Measurements from ENCODE around the gene RBMS3.

RBMS3 gene

DNA sequence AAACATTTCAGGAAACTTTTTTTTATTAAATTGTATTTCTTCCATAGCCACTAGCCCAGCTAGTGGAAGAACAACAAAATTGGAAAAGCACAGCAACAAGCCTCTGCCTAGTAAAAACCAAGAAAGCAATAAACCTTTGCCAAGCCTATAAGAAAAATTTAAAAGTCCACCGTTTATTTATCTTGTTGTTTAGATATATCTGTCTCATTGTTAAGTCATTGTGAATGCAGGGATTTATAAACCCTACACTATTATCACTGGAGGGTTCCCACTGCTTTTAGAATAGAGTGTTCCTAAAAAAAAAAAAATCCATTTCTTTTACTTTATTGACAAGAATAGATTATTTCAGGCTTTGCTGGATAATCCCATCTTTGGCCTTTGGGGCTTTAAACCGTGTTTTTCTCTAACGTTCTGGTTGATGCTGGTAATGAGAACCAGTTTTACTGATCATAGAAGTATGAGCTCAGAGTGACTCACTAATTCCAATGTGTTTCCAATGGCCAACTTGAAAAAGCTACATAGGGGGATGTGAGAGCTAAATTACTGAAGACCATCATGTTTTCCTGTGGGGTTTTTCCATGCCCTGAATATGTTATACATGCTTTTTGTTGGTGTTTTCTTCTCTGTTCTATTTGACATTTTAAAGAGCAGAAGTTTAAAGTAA, 634.1 kb downstream of the RBMS3 start:
- no peak for DNase-seq

- DNase-seq, result no peak
Measured at GRCh38 chr3:29919571-29919970, 638.7 kb downstream of the RBMS3 start.

DNA sequence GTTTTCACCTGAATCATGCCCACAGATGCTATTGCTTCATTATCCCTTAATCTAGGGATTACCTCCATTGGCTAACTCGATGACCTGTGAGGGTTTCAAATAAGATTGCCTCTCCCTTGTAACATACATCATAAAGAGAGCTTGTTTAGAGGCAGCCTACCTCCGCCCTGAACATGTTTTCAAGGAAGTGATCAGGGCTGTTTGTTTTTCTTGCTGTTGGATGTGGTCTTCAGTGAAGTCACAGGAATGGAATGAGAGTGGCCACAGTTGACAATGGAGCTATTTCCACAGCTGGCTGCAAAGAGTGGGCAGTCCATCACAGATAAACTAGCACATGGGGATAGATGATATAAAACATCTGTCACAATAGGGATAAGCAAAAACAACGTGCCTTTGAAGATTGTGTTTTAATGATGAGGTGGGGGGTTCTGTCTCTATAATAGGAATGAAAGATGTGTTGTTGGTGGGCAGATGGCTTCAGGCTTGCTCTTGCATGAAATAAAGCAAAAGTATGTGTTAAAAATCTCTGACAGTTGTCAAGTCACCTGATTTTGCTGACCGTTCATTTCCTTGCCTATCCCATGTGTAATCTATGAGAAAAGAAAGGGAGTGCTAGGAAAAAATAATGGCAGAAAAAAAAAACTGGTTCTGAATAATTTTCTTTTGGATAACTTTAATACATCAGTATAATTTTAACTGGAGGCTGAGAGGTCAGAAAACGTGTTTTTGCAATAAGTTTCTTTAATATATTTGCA, 642.3 kb downstream of the RBMS3 start:
- no peak for DNase-seq

- no peak for DNase-seq
Measured at GRCh38 chr3:29924783-29925561, 644.1 kb downstream of the RBMS3 start.

DNA sequence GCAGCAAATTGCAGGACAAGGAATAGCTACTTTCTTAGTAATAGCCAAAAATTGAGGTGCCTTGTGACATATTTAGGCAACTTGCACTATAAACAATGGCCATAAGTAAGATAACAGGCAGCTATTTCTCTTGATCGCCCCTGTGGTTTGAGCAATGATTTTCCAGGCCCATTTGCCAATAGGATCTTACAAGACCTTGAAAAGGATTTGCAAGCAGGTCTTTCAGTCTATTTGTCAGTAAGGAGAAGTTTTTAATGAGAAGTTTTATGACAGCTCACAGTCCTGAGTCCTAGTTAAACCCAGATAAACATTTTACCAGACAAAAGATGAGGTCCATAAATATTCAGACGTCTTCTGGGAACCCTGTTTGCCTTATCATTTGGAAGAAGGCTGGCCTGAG, 645.5 kb downstream of the RBMS3 start:
- no peak for DNase-seq

DNA sequence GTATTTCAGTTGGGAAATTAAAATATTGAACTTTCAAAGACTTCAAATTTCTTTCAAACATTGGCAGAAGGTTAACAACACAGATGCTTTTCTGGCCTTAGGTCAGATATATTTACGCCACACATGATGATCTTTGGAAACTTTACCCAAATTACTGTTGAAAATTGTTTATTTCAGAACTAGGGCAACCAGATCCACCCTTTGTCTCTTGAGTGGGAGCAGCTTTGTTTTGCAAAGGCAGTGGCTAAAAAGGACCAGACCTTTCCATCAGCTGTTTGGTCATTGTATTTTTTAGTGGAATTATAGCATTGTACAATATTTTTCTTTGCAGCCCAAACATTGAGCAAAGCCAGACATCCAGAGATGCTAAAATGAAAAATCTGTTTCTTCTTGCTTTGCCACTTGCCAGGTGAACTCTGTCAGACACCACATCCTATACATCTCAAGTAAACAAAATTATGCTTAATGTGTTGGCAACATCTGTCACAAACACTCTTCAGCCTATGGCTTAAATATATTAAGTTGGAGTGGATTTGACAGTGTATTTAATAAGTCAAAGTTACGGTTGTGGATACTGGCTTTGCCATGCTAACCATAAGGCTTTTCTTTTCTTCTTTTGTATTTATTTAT, 651.9 kb downstream of the RBMS3 start:
- no peak for DNase-seq

DNA sequence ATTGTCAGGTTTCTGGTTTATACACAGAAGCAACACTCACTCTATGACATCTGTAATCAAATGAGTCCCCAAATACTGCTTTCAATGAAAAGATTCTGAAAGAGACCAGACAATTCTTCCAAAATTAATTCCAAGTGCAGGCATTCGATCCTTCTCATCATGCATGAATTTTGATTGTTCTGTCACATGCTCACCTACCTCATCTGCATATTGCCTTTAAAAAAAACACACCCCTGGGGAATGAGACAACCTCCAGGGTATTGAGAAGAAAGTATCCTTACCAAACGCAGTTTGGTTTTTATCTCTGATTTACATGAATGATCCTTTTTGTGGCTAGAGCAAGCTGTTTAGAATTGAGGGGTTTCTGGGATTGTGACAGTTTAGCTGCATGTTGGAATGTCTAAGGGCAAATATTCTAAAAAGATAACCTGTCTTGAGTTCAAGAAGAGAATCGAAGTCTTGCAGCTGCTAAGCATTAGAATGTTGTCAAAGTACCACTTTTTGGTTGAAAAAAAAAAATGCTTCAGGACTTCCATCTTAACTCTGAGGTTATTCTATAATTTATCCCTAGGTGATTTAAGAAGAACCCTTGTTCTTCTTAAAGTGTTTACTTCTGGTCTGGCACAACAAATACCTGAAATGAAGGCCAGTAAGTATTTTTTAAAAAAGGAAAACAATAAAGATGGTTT, 653.1 kb downstream of the RBMS3 start:
- no peak for DNase-seq

DNA sequence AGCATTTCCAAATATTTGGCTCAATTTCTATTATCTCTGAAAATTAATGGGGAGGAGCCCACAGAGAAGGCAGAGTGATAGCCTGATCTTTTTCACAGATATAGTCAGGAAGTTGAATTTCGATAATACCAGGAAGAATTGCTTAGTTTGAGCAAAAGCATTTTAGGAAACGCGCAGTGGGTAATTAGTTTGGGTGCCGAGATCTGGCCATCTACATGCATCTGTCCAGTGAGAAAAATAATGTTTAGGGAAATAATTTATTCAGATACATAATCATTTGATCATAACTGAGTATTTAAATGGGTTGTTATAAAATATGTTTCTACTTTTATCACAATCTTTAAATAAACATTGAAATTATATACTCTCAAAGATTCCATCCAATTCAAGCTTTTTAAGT, 653.9 kb downstream of the RBMS3 start:
- no peak for DNase-seq

DNA sequence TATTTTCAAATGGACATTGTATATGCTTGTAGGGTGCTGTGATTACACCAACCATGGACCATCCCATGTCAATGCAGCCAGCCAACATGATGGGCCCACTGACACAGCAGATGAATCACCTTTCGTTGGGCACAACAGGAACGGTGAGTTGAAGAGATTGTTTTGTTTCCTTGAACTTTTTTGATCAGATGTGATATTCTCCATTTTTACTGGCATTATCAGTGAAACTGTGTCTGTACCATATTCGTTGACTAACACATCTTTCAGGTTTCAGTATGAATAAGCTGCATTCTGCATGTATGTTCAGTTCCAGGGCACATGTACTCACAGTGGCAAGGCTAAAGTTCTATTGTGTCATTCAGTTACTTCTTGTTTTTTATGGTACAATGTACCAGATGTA, 655.2 kb downstream of the RBMS3 start:
- DNase-seq, result peak in 1 of 5 experiments; percentile 79

- no peak for DNase-seq
Measured at GRCh38 chr3:29936766-29937165, 655.9 kb downstream of the RBMS3 start.

GRCh38 chr3:29937185-29937584, 656.3 kb downstream of the RBMS3 start:
- no peak for DNase-seq

GRCh38 chr3:29940759-29941323, 660.0 kb downstream of the RBMS3 start:
- peak in 1 of 5 experiments; percentile 68 for DNase-seq

GRCh38 chr3:29942297-29942696, 661.4 kb downstream of the RBMS3 start:
- no peak for DNase-seq

DNA sequence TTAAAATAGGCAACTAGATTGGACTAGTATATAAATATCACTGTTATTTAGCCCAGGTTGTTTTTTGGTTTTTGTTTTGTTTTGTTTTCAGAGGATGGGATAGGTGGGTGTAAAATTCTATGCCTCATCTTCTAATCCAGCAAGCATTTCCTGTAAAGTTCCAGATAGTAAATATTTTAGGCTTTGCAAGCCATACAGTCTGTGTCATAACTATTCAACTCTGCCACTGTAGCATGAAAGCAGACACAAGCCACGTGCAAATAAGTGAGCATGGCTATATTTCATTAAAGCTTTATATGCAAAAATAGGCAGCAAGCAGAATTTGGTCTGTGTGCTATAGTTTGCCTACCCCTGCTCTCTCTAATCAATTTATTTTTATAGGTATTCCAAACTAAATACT, 668.3 kb downstream of the RBMS3 start:
- DNase-seq, result no peak

DNA sequence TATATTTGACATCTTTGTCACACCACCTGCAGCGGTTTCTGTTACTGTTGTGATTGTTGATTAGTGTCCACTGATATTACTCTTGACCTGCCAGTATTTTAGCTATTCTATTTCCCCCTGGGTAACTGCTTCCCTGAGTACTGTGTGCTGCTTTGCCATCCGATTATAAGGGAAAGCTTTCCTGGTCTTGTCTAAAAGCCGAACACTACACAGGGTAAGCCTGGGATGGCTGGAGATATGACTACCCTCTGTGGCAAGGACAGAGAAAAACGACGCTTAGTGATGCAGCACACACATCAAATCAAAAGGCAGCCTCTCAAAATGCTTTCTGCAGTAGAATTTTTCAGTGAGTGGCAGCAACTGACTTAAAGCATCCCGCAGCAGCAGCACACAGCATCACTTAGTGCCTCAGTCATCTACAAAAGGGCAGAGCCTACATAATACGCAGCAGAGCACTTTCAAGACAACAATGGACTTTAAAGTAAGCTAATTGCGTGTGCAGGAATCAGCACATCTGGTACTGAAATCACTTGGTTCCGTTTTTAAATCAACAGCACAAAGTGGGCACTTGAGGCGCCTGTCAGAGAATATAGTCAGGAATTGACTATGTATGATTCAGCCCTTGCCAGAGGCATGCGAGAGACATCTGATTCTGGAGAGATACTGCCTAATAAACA, 669.2 kb downstream of the RBMS3 start:
- DNase-seq, result peak in 1 of 5 experiments; percentile 25

GRCh38 chr3:29952431-29952830, 671.6 kb downstream of the RBMS3 start:
- no peak for DNase-seq

DNA sequence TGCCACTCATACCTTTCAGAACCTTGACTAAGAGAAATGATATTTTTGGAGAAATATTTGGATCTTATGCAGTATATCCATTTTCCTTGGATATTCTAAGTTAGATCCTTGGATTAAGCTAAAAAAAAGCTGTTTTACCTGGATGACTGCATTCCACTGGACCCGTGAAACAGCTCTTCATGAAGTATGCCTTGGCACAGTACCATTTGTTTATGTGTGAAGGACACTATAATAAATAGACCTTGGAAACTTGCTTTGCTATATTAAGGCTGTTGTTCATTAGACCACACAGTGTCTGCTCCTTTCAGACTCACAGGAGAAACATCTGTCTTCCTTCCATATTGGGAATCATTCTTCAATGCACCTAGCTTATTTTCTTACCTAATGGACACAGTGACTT, 674.5 kb downstream of the RBMS3 start:
- DNase-seq, result no peak

GRCh38 chr3:29958816-29959215, 677.9 kb downstream of the RBMS3 start:
- DNase-seq, result no peak

- no peak for DNase-seq
Measured at GRCh38 chr3:29971895-29972294, 691.0 kb downstream of the RBMS3 start.

- no peak for DNase-seq
Measured at GRCh38 chr3:29972320-29972993, 691.6 kb downstream of the RBMS3 start.

- DNase-seq, result no peak
Measured at GRCh38 chr3:29973763-29974162, 692.9 kb downstream of the RBMS3 start.

Measured in T-helper 2 cell (primary cell).